ENCODE data around the gene JAK1. TPM values are rescaled to one million over a fixed set of nuclear protein-coding genes. Genes with fewer than 3 reads are reported as not detected.
"Not testable (repeated sequence)": the region's sequence is repeated elsewhere in the genome, so short reads cannot be mapped to it uniquely, and the experiment has no call there.

JAK1 gene
- total RNA-seq, 6 donors from 2014 or later = 156 to 191 (median 167) TPM

GRCh38 chr1:64920941-64921589 is 45.3 kb downstream of the JAK1 start:
- H3K36me3 ChIP-seq = no peaks in the 10 kb centered on the region
- no peak for TF ChIP-seq POLR2A (IDR thresholded peaks at IDR 0.05)
- no peak for TF ChIP-seq EP300 (IDR thresholded peaks at IDR 0.05)
- no peak for TF ChIP-seq CTCF (IDR thresholded peaks at IDR 0.05)
- TF ChIP-seq POLR2AphosphoS5 (IDR thresholded peaks at IDR 0.05) = no peak
- ATAC-seq (ENCODE audit: low FRiP score in 2 of 2) (peak in 1 of 2 donors; percentile 54), DNase-seq (no peak)
- H3K4me1 ChIP-seq = peaks cover 64 to 81% (median 76%) of the 10 kb centered on the region in 4 donors
- no peaks in the 10 kb centered on the region for H3K9me3 ChIP-seq
- WGBS, 2 donors = 63 to 84% methylated on average over 3 of the region's 3 CpGs
- peak overlapping the region in 2 of 4 donors; percentile 21 to 32 for H3K27ac ChIP-seq
- H3K27me3 ChIP-seq = no peaks in the 10 kb centered on the region
- H3K4me3 ChIP-seq = no peak overlapping the region

GRCh38 chr1:64919120-64919519 is 47.2 kb downstream of the JAK1 start:
- H3K9me3 ChIP-seq; H3K4me3 ChIP-seq; H3K36me3 ChIP-seq; H3K27me3 ChIP-seq; H3K27ac ChIP-seq; DNase-seq; ATAC-seq (ENCODE audit: low FRiP score in 2 of 2): not testable (repeated sequence)
- 85 to 92% methylated on average over 7 of the region's 7 CpGs for WGBS, 2 donors
- H3K4me1 ChIP-seq = peaks cover 58 to 74% (median 70%) of the 10 kb centered on the region in 4 donors

GRCh38 chr1:64917907-64918306 is 48.4 kb downstream of the JAK1 start:
- H3K27ac ChIP-seq = peak overlapping the region; percentile 26 to 64 (median 57)
- no peak for DNase-seq
- peaks cover 59 to 61% (median 59%) of the 10 kb centered on the region in 4 donors for H3K4me1 ChIP-seq
- no peaks in the 10 kb centered on the region for H3K36me3 ChIP-seq
- no peaks in the 10 kb centered on the region for H3K27me3 ChIP-seq
- TF ChIP-seq EP300 (IDR thresholded peaks at IDR 0.05) (no peak), POLR2AphosphoS5 (IDR thresholded peaks at IDR 0.05) (no peak), CTCF (IDR thresholded peaks at IDR 0.05) (no peak), POLR2A (IDR thresholded peaks at IDR 0.05) (no peak)
- no peak for ATAC-seq (ENCODE audit: low FRiP score in 2 of 2)
- H3K9me3 ChIP-seq = no peaks in the 10 kb centered on the region
- no peak overlapping the region for H3K4me3 ChIP-seq

GRCh38 chr1:64917328-64917861 is 49.0 kb downstream of the JAK1 start:
- no peaks in the 10 kb centered on the region for H3K27me3 ChIP-seq
- WGBS, 2 donors = 24 to 33% methylated on average over 3 of the region's 3 CpGs
- H3K36me3 ChIP-seq = no peaks in the 10 kb centered on the region
- no peak overlapping the region for H3K4me3 ChIP-seq
- TF ChIP-seq EP300 (IDR thresholded peaks at IDR 0.05) = peak in 2 of 4 donors; percentile 30 to 80
- no peak for TF ChIP-seq CTCF (IDR thresholded peaks at IDR 0.05)
- peak; percentile 31 to 61 for TF ChIP-seq POLR2AphosphoS5 (IDR thresholded peaks at IDR 0.05)
- TF ChIP-seq POLR2A (IDR thresholded peaks at IDR 0.05) = peak in 2 of 4 donors; percentile 7 to 43
- DNase-seq (peak in 1 of 2 donors; percentile 81), ATAC-seq (ENCODE audit: low FRiP score in 2 of 2) (peak; percentile 85 to 93)
- peak overlapping the region; percentile 26 to 64 (median 57) for H3K27ac ChIP-seq
- H3K9me3 ChIP-seq = no peaks in the 10 kb centered on the region
- H3K4me1 ChIP-seq = peaks cover 57 to 61% (median 59%) of the 10 kb centered on the region in 4 donors

GRCh38 chr1:64915381-64916274 is 50.7 kb downstream of the JAK1 start:
- Histone ChIP-seq H3K36me3 (no peaks in the 10 kb centered on the region), H3K4me3 (no peak overlapping the region), H3K9me3 (no peaks in the 10 kb centered on the region), H3K27me3 (no peaks in the 10 kb centered on the region), H3K4me1 (peaks cover 50 to 59% (median 52%) of the 10 kb centered on the region in 4 donors), H3K27ac (peak overlapping the region in 3 of 4 donors; percentile 8 to 59 (median 22))
- peak in 1 of 2 donors; percentile 41 for ATAC-seq (ENCODE audit: low FRiP score in 2 of 2)
- TF ChIP-seq POLR2AphosphoS5 (IDR thresholded peaks at IDR 0.05) = peak in 1 of 2 donors; percentile 35
- TF ChIP-seq EP300 (IDR thresholded peaks at IDR 0.05) = peak in 2 of 4 donors; percentile 6 to 11
- TF ChIP-seq CTCF (IDR thresholded peaks at IDR 0.05) = no peak
- TF ChIP-seq POLR2A (IDR thresholded peaks at IDR 0.05) = no peak
- DNase-seq = no peak
- 69 to 71% methylated on average over 9 of the region's 9 CpGs for WGBS, 2 donors

Data from upper lobe of left lung (tissue), 6 donors.